ENCODE data around the gene POLK.

DNA sequence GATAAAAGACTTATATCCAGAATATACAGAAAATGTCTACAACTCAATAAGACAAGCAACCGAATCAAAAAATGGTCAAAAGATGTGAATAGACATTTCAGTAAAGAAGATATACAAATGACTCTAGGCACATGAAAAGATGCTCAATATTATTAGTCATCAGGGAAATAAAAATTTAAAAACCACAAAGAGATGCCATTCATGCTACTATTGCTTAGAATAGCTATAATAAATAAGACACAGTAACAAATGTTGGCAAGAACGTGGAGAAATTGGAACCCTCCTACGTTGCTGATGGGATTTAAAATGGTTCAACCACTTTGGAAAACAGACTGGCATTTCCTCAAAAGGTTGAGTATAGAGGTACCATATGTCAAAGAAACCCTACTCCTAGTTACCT is 39.8 kb downstream of the POLK start:
- TF ChIP-seq, protein P1, sequence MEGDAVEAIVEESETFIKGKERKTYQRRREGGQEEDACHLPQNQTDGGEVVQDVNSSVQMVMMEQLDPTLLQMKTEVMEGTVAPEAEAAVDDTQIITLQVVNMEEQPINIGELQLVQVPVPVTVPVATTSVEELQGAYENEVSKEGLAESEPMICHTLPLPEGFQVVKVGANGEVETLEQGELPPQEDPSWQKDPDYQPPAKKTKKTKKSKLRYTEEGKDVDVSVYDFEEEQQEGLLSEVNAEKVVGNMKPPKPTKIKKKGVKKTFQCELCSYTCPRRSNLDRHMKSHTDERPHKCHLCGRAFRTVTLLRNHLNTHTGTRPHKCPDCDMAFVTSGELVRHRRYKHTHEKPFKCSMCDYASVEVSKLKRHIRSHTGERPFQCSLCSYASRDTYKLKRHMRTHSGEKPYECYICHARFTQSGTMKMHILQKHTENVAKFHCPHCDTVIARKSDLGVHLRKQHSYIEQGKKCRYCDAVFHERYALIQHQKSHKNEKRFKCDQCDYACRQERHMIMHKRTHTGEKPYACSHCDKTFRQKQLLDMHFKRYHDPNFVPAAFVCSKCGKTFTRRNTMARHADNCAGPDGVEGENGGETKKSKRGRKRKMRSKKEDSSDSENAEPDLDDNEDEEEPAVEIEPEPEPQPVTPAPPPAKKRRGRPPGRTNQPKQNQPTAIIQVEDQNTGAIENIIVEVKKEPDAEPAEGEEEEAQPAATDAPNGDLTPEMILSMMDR (IDR thresholded peaks at IDR 0.05; ENCODE audit: insufficient read depth, low read depth, low read length) = no peak
- TF ChIP-seq EZH2 (IDR thresholded peaks at IDR 0.05; ENCODE audit: insufficient read depth, low read length) = no peak

Measured in astrocyte (in vitro differentiated cells and primary cell).